GM18511 (cell line): ENCODE measurements around the gene SLC6A12.
"Not testable (repeated sequence)": the region's sequence is repeated elsewhere in the genome, so short reads cannot be mapped to it uniquely, and the experiment has no call there.

Experiments used
- ATAC-seq: cut with Tn5 transposase; IDR thresholded peaks from one replicate; pipeline ENCODE4 v1.9.1; 2021; ENCODE audit warnings: mild to moderate bottlenecking, moderate library complexity; ENCODE audit not compliant: unreplicated experiment

SLC6A12 gene

GRCh38 chr12:202081-202731 lies 11.8 kb downstream of the SLC6A12 start:
- no peak for ATAC-seq

GRCh38 chr12:201361-201760 lies 12.6 kb downstream of the SLC6A12 start:
- ATAC-seq, result no peak

- no peak for ATAC-seq
These were observed 15.3 kb downstream of the SLC6A12 start for GRCh38 chr12:198705-199104.

GRCh38 chr12:197911-198695 lies 15.9 kb downstream of the SLC6A12 start:
- ATAC-seq, result no peak

- ATAC-seq, result no peak
These were observed 16.6 kb downstream of the SLC6A12 start for GRCh38 chr12:197347-197746.

GRCh38 chr12:196436-196835 lies 17.5 kb downstream of the SLC6A12 start:
- no peak for ATAC-seq

GRCh38 chr12:195951-196350 lies 18.0 kb downstream of the SLC6A12 start:
- no peak for ATAC-seq

- ATAC-seq, result no peak
These were observed 18.8 kb downstream of the SLC6A12 start for GRCh38 chr12:195156-195555.

GRCh38 chr12:194276-194675 lies 19.7 kb downstream of the SLC6A12 start:
- no peak for ATAC-seq

- ATAC-seq, result no peak
These were observed 20.7 kb downstream of the SLC6A12 start for GRCh38 chr12:193261-193660.

- no peak for ATAC-seq
These were observed 22.4 kb downstream of the SLC6A12 start for GRCh38 chr12:191541-191940.

GRCh38 chr12:190881-191280 lies 23.1 kb downstream of the SLC6A12 start:
- no peak for ATAC-seq

GRCh38 chr12:189622-189962 lies 24.4 kb downstream of the SLC6A12 start:
- ATAC-seq, result no peak

GRCh38 chr12:188910-189621 lies 24.9 kb downstream of the SLC6A12 start:
- ATAC-seq, result no peak

GRCh38 chr12:187986-188909 lies 25.7 kb downstream of the SLC6A12 start:
- not testable (repeated sequence) for ATAC-seq

- no peak for ATAC-seq
These were observed 27.8 kb downstream of the SLC6A12 start for GRCh38 chr12:186006-186625.

GRCh38 chr12:185576-185955 lies 28.4 kb downstream of the SLC6A12 start:
- ATAC-seq, result no peak

GRCh38 chr12:184811-185575 lies 29.0 kb downstream of the SLC6A12 start:
- ATAC-seq, result no peak

GRCh38 chr12:182381-182892 lies 31.5 kb downstream of the SLC6A12 start:
- ATAC-seq, result no peak

- ATAC-seq, result no peak
These were observed 32.0 kb downstream of the SLC6A12 start for GRCh38 chr12:181921-182320.
